Upper lobe of right lung (tissue), 1 donor: Measurements from ENCODE around the gene CELA1. TPM values are rescaled to one million over a fixed set of nuclear protein-coding genes. Genes with fewer than 3 reads are reported as not detected.
"Not testable (repeated sequence)": the region's sequence is repeated elsewhere in the genome, so short reads cannot be mapped to it uniquely, and the experiment has no call there.

Experiments
- ATAC-seq: fragments of 200-7000 bp; cut with Tn5 transposase; one replicate; pipeline ENCODE4 v1.9.1; 2020; ENCODE audit warnings: mild to moderate bottlenecking, moderate library complexity
- DNase-seq: peaks from one replicate; pipeline ENCODE4 v3.0.0-alpha.2; 2020
- H3K27ac ChIP-seq: fragments of 200-600 bp; one replicate; pipeline ENCODE4 v1.8.0; 2022
- H3K27me3 ChIP-seq: fragments of 200-600 bp; one replicate; pipeline ENCODE4 v1.8.0; 2022; ENCODE audit warnings: mild to moderate bottlenecking
- H3K36me3 ChIP-seq: fragments of 200-600 bp; one replicate; pipeline ENCODE4 v1.8.0; 2022
- H3K4me1 ChIP-seq: fragments of 200-600 bp; one replicate; pipeline ENCODE4 v1.8.0; 2022
- H3K4me3 ChIP-seq: fragments of 200-600 bp; one replicate; pipeline ENCODE4 v1.8.0; 2022; ENCODE audit warnings: mild to moderate bottlenecking
- H3K9me3 ChIP-seq: fragments of 200-600 bp; one replicate; pipeline ENCODE4 v1.8.0; 2022
- CTCF ChIP-seq: fragments of 200-600 bp; IDR thresholded peaks from one replicate; pipeline ENCODE4 v1.8.0; 2022; ENCODE audit warnings: antibody characterized with exemption
- intact Hi-C: fragments of 100-400 bp; cut with DNase I; formaldehyde crosslinking; loops from one replicate; pipeline ENCODE4 v1.11.0; 2022
- total RNA-seq: library from RNA; stranded (reverse); fragmentation: NEBNext Ultra II Directional; extraction: Animal tissue kit (Norgen Biotek cat#: 25700); gene quantifications from one replicate; pipeline ENCODE4 v1.2.1, GENCODE V29; 2021
- donor health status: DM: no; HTN: yes; CAD: no; lungs with severe emphysema.

CELA1 gene
- total RNA-seq, 1 donor from 2014 or later, result not detected

GRCh38 chr12:51320695-51321320, 25.7 kb downstream of the CELA1 start:
- no peak overlapping the region for H3K27ac ChIP-seq

GRCh38 chr12:51320311-51320694, 26.2 kb downstream of the CELA1 start:
- no peaks in the 10 kb centered on the region for H3K36me3 ChIP-seq
- H3K9me3 ChIP-seq, result no peaks in the 10 kb centered on the region
- H3K27me3 ChIP-seq, result no peaks in the 10 kb centered on the region
- no peak for DNase-seq
- no peak overlapping the region for H3K4me3 ChIP-seq
- peaks cover 9% of the 10 kb centered on the region for H3K4me1 ChIP-seq
- H3K27ac ChIP-seq, result no peak overlapping the region
- TF ChIP-seq CTCF, result no peak
- intact Hi-C loops, result no loop called here
- ATAC-seq, result no peak

More at GRCh38 chr12:51320695-51321320, 25.7 kb downstream of the CELA1 start:
- H3K36me3 ChIP-seq, result no peaks in the 10 kb centered on the region
- peaks cover 13% of the 10 kb centered on the region for H3K4me1 ChIP-seq
- intact Hi-C loops, result no loop called here
- no peaks in the 10 kb centered on the region for H3K27me3 ChIP-seq
- no peak overlapping the region for H3K4me3 ChIP-seq
- ATAC-seq (no peak), DNase-seq (no peak)
- no peaks in the 10 kb centered on the region for H3K9me3 ChIP-seq
- TF ChIP-seq CTCF, result no peak

- ATAC-seq (peak; percentile 89), DNase-seq (no peak)
- intact Hi-C loops, result no loop called here
- no peaks in the 10 kb centered on the region for H3K27me3 ChIP-seq
- H3K4me1 ChIP-seq, result peaks cover 4% of the 10 kb centered on the region
- no peaks in the 10 kb centered on the region for H3K9me3 ChIP-seq
- no peak overlapping the region for H3K4me3 ChIP-seq
- TF ChIP-seq CTCF, result no peak
- no peaks in the 10 kb centered on the region for H3K36me3 ChIP-seq
- H3K27ac ChIP-seq, result peak overlapping the region; percentile 53
Observed at GRCh38 chr12:51318846-51319599, 27.5 kb downstream of the CELA1 start.

- ATAC-seq, intact Hi-C loops, H3K4me3 ChIP-seq, H3K36me3 ChIP-seq, DNase-seq, H3K9me3 ChIP-seq, H3K27me3 ChIP-seq, H3K4me1 ChIP-seq, H3K27ac ChIP-seq: not testable (repeated sequence)
Observed at GRCh38 chr12:51318057-51318806, 28.2 kb downstream of the CELA1 start.

GRCh38 chr12:51311389-51311788, 35.1 kb downstream of the CELA1 start:
- H3K4me3 ChIP-seq, result no peak overlapping the region
- no peak for DNase-seq
- no peak for TF ChIP-seq CTCF

More at GRCh38 chr12:51311389-51311788, 35.1 kb downstream of the CELA1 start:
- intact Hi-C loops, result no loop called here
- no peak overlapping the region for H3K27ac ChIP-seq
- no peak for ATAC-seq
- H3K9me3 ChIP-seq, result no peaks in the 10 kb centered on the region
- no peaks in the 10 kb centered on the region for H3K36me3 ChIP-seq
- no peaks in the 10 kb centered on the region for H3K4me1 ChIP-seq
- H3K27me3 ChIP-seq, result no peaks in the 10 kb centered on the region
